Stimulated activated effector memory CD8-positive, alpha-beta T cell treated with anti-CD3 and anti-CD28 coated beads, Interleukin-12 subunit alpha, Interleukin-12 subunit beta, amount 100 ng/mL, for 72 hours (primary cell): Measurements from ENCODE around the gene PRKD1.
"Not testable (repeated sequence)": the region's sequence is repeated elsewhere in the genome, so short reads cannot be mapped to it uniquely, and the experiment has no call there.

Experiments
- ATAC-seq: fragments of 150-1000 bp; cut with Tn5 transposase; 2 replicates; pipeline ENCODE4 v1.10.0; 2021
- DNase-seq, 2 donors: peaks; one replicate each; pipeline ENCODE4 v3.0.0; 2021 to 2022; ENCODE audit warnings: low spot score in 2 of 2
- H3K27ac Mint-ChIP-seq: one replicate; pipeline ENCODE4 v1.8.0; 2022; ENCODE audit warnings: mild to moderate bottlenecking, mixed read lengths
- H3K36me3 Mint-ChIP-seq: one replicate; pipeline ENCODE4 v1.8.0; 2022; ENCODE audit warnings: mild to moderate bottlenecking, mixed read lengths
- H3K4me1 Mint-ChIP-seq: one replicate; pipeline ENCODE4 v1.8.0; 2022; ENCODE audit warnings: mixed read lengths
- H3K4me3 Mint-ChIP-seq: one replicate; pipeline ENCODE4 v1.8.0; 2022; ENCODE audit warnings: mild to moderate bottlenecking, mixed read lengths
- H3K9me3 Mint-ChIP-seq: one replicate; pipeline ENCODE4 v1.8.0; 2022; ENCODE audit warnings: mixed read lengths

Gene PRKD1

DNA sequence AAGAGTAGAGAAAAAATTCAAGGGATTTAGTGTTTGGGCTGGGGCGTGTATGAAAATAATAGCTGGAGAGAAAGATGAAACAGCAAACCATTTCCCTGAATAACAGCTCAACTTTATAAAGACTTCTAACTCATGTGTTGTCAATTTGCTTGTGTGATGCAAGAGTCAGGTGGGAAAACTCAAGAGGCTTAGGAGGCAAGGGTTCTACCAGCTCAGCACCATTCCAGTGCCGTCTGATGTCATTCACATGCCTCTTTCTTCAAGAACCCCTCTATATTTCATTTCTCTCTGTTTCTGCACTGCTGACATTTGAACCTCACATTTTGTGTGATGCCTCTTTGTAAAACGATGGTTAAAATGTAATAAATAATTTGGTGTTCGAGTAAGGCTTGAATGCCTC lies 192.2 kb downstream of the PRKD1 start:
- peaks cover 14% of the 10 kb centered on the region for H3K9me3 Mint-ChIP-seq
- ATAC-seq (no peak), DNase-seq (no peak)
- H3K4me1 Mint-ChIP-seq, result no peaks in the 10 kb centered on the region
- no peak overlapping the region for H3K4me3 Mint-ChIP-seq
- H3K36me3 Mint-ChIP-seq, result no peaks in the 10 kb centered on the region
- no peak overlapping the region for H3K27ac Mint-ChIP-seq

DNA sequence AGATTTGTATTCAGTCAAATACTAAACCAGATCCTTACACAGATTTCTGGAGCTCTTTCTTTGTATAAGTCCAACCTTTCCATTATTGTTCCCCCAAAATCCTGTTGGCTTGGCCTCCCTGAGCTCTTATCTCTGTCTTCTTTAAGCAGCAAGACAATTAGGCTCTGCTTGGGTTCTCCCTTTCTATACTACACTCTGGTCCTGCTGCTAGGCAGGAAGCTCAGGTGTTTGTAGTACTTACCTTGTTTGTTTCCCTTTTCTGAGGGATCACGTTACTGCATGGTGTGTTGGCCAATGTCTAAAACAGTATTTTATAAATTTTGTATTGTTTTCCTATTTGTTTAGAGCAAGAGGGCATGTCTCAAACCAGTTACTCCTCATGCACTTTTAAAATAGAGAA lies 192.9 kb downstream of the PRKD1 start:
- H3K4me1 Mint-ChIP-seq, result no peaks in the 10 kb centered on the region
- DNase-seq (no peak), ATAC-seq (no peak)
- no peak overlapping the region for H3K27ac Mint-ChIP-seq
- no peaks in the 10 kb centered on the region for H3K36me3 Mint-ChIP-seq
- peaks cover 14% of the 10 kb centered on the region for H3K9me3 Mint-ChIP-seq
- no peak overlapping the region for H3K4me3 Mint-ChIP-seq

DNA sequence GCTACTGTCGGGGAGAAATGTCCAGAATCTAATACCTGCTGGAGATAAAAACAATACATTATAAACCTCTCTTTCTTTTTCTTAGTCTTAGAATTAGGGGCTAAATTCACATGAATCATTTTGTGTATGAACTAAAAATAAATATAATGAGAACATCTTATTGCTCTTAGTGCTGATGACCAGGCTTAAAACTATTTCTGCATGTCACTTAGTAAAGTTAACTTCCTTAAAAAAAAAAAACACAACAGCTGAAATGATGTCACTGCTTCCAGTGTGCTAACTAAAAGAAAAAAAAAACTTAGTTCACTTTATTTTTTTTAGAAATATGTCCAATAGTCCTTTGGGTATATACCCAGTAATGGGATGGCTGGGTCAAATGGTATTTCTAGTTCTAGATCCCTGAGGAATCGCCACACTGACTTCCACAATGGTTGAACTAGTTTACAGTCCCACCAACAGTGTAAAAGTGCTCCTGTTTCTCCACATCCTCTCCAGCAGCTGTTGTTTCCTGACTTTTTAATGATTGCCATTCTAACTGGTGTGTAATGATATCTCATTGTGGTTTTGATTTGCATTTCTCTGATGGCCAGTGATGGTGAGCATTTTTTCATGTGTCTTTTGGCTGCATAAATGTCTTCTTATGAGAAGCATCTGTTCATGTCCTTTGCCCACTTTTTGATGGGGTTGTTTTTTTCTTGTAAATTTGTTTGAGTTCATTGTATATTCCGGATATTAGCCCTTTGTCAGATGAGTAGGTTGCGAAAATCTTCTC lies 200.9 kb downstream of the PRKD1 start:
- not testable (repeated sequence) for H3K27ac Mint-ChIP-seq, H3K4me1 Mint-ChIP-seq, H3K36me3 Mint-ChIP-seq, DNase-seq, H3K4me3 Mint-ChIP-seq, ATAC-seq
- H3K9me3 Mint-ChIP-seq, result peaks cover 18% of the 10 kb centered on the region

- H3K27ac Mint-ChIP-seq, result no peak overlapping the region
Observed at GRCh38 chr14:29724991-29725390, 202.7 kb downstream of the PRKD1 start.

GRCh38 chr14:29722831-29723230 lies 204.8 kb downstream of the PRKD1 start:
- H3K27ac Mint-ChIP-seq, result no peak overlapping the region
- no peak overlapping the region for H3K4me3 Mint-ChIP-seq
- H3K36me3 Mint-ChIP-seq, result no peaks in the 10 kb centered on the region
- H3K4me1 Mint-ChIP-seq, result no peaks in the 10 kb centered on the region
- peaks cover 21% of the 10 kb centered on the region for H3K9me3 Mint-ChIP-seq
- DNase-seq (no peak), ATAC-seq (no peak)

More at GRCh38 chr14:29724991-29725390, 202.7 kb downstream of the PRKD1 start:
- H3K4me1 Mint-ChIP-seq, result no peaks in the 10 kb centered on the region
- peaks cover 21% of the 10 kb centered on the region for H3K9me3 Mint-ChIP-seq
- H3K36me3 Mint-ChIP-seq, result no peaks in the 10 kb centered on the region
- no peak for DNase-seq
- H3K4me3 Mint-ChIP-seq, result no peak overlapping the region
- ATAC-seq, result no peak

DNA sequence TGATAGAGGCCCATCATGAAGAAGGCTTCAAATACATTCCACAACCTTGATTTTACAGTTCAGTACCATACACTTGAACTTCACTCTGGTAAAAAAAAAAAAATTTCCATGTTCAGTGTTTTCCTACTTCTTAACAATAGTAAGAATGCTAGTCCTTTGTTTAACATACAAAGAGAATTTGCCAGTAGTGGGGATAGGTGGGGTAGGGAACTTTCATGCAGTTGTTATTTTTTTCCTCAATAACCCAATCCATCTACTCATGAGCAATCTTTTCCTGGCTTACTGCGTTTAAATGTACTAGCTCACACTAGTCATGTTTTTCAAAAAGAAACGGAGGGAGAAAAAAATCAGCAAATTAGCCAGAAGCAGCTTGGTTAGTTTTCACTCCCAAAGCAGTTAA lies 206.1 kb downstream of the PRKD1 start:
- ATAC-seq (no peak), DNase-seq (no peak)
- H3K4me3 Mint-ChIP-seq, result no peak overlapping the region
- no peaks in the 10 kb centered on the region for H3K4me1 Mint-ChIP-seq
- no peak overlapping the region for H3K27ac Mint-ChIP-seq
- H3K36me3 Mint-ChIP-seq, result no peaks in the 10 kb centered on the region
- H3K9me3 Mint-ChIP-seq, result peaks cover 21% of the 10 kb centered on the region

DNA sequence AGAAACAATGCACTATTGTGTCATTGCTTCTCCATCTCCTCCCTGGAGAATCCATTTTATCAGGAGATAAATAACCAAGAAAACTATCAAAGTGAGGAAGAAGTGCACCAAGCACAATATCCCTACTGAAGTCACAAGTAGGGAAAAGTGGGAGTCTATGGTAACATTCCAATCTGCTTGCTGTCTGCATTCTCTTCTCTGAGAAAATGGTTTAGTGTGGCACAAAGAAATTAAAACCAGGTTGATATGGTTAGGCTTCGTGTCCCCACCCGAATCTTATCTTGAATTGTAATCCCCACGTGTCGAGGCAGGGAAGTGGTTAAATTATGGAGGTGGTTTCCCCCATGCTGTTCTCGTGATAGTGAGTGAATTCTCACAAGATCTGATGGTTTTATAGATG lies 209.7 kb downstream of the PRKD1 start:
- Mint-ChIP-seq H3K4me3 (no peak overlapping the region), H3K27ac (no peak overlapping the region), H3K9me3 (peaks cover 18% of the 10 kb centered on the region), H3K36me3 (no peaks in the 10 kb centered on the region), H3K4me1 (no peaks in the 10 kb centered on the region)
- ATAC-seq (no peak), DNase-seq (no peak)

DNA sequence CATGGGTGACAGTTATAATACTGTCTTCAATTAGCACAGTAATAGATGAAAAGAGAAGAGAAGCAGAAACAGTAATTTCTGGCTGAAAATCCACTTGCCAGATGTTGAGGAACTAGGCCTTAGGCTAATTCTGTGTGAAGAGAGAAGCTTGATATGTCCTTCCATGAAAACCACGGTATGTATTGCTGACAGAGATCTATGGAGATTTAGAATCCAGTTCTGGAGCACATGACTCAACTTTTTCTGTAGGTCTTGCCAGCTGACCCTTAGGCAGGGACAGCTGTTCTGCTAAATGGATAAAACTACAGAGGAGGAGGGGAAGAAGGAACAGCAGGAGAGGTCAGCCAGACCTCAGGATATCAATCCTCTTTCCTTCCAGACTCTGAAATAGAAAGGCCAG lies 211.5 kb downstream of the PRKD1 start:
- Mint-ChIP-seq H3K4me3 (no peak overlapping the region), H3K36me3 (no peaks in the 10 kb centered on the region), H3K4me1 (no peaks in the 10 kb centered on the region), H3K27ac (no peak overlapping the region), H3K9me3 (peaks cover 14% of the 10 kb centered on the region)
- ATAC-seq (no peak), DNase-seq (no peak)

DNA sequence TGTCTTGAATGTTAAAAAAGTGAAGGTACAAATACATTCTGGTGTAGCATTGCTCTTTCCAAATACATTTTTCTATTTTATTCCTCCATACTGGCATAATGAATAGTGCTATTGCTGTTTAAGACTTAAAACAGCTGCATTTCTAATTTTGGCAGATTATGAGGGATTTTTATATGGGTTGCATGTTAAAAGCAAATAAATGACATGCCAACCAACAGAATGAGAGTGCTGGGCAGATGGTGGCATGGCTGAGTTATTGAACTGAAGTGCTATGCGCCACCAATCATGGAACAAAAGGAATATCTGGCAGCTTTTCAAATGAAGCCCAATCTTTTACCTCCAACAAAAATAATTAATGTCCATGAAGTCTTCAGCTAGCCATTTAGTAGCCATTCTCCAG lies 215.0 kb downstream of the PRKD1 start:
- H3K9me3 Mint-ChIP-seq, result peaks cover 14% of the 10 kb centered on the region
- H3K36me3 Mint-ChIP-seq, result no peaks in the 10 kb centered on the region
- ATAC-seq (no peak), DNase-seq (no peak)
- no peaks in the 10 kb centered on the region for H3K4me1 Mint-ChIP-seq
- H3K4me3 Mint-ChIP-seq, result no peak overlapping the region
- H3K27ac Mint-ChIP-seq, result no peak overlapping the region

DNA sequence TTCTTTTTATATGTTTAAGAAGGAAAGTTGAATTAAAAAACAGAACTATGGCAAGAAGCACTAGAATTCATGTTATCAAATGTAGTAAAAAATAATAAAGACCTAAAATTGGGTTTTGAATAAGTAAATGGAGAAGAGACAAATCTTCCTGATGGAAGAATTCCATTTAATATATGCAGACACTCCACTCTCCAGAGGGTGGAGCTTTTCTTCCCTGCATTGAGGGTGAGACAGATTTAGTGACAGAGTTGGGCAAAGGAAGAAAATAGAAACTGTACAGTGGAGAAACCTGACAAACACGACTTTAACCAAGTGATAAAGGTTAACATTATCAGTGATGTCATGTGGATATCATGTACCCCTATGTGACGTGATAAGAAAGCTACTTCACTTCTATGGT lies 217.6 kb downstream of the PRKD1 start:
- peaks cover 20% of the 10 kb centered on the region for H3K9me3 Mint-ChIP-seq
- no peak overlapping the region for H3K27ac Mint-ChIP-seq
- H3K4me1 Mint-ChIP-seq, result no peaks in the 10 kb centered on the region
- ATAC-seq (no peak), DNase-seq (no peak)
- H3K4me3 Mint-ChIP-seq, result no peak overlapping the region
- H3K36me3 Mint-ChIP-seq, result no peaks in the 10 kb centered on the region

DNA sequence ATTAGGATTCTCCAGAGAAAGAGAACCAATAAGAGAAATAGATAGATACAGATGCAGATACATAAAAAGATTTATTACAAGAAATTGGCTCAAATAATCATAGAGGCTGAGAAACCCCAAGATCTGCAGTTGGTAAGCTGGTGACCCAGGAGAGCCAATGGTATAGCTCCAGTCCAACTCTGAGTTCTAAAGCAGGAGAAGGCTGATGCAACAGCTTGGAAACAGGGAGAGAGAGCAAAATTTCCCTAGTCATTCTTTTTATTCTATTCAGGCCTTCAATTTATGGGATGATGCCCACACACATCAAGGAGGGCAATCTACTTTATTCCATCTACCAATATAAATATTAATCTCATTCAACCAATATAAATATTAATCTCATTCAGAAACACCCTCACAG lies 218.2 kb downstream of the PRKD1 start:
- DNase-seq, result no peak
- no peak for ATAC-seq
- H3K4me3 Mint-ChIP-seq, result no peak overlapping the region
- no peaks in the 10 kb centered on the region for H3K4me1 Mint-ChIP-seq
- H3K9me3 Mint-ChIP-seq, result peaks cover 20% of the 10 kb centered on the region
- H3K27ac Mint-ChIP-seq, result no peak overlapping the region
- H3K36me3 Mint-ChIP-seq, result no peaks in the 10 kb centered on the region

DNA sequence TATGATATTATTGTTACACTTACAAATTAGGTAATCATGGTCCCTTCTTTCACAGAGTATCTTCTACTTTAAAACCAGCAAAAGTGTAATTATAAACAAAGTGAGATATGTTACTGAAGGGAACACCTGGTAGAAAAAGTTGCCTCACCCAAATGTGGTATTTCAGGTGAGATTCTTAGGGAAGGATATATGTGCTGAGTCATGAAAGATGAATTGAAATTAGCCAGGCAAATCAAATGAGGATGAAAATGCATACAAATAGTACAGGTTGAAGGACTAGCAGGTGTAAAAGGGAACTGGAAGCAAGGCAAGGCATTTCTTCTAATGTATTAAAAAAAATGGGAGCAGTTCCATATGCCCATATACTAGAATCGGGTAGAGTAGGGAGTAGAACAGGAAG lies 220.9 kb downstream of the PRKD1 start:
- ATAC-seq (no peak), DNase-seq (no peak)
- no peaks in the 10 kb centered on the region for H3K36me3 Mint-ChIP-seq
- H3K4me3 Mint-ChIP-seq, result no peak overlapping the region
- no peak overlapping the region for H3K27ac Mint-ChIP-seq
- H3K4me1 Mint-ChIP-seq, result no peaks in the 10 kb centered on the region
- peaks cover 23% of the 10 kb centered on the region for H3K9me3 Mint-ChIP-seq

DNA sequence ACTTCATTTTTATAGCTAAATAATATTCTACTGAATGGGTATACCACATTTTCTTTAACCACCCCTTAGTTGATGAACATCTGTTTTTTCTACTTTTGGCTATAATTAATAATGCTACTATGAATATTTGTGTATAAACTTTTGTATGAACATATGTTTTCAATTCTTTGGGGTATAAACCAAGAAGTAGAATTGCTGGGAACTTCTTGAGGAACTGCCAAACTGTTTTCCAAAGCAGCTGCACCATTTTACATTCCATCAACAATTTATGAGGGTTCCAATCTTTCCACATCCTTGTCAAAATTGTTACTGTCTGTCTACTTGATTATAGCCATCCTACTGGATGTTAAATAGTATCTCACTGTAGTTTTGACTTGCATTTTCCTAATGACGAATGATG lies 221.8 kb downstream of the PRKD1 start:
- H3K4me1 Mint-ChIP-seq, result no peaks in the 10 kb centered on the region
- no peak overlapping the region for H3K27ac Mint-ChIP-seq
- ATAC-seq (no peak), DNase-seq (no peak)
- peaks cover 27% of the 10 kb centered on the region for H3K9me3 Mint-ChIP-seq
- H3K4me3 Mint-ChIP-seq, result no peak overlapping the region
- no peaks in the 10 kb centered on the region for H3K36me3 Mint-ChIP-seq

DNA sequence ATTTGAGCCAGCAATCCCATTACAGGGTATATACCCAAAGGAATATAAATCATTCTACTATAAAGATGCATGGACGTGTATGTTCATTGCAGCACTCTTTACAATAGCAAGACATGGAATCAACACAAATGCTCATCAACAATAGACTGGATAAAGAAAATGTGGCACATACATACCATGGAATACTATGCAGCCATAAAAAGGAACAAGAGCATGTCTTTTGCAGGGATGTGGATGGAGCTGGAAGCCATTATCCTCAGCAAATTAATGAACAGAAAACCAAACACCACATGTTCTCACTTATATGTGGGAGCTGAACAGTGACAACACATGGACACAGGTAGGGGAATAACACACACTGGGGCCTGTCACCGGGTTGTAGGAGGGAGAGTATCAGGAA lies 238.1 kb downstream of the PRKD1 start:
- ATAC-seq, H3K4me3 Mint-ChIP-seq, H3K36me3 Mint-ChIP-seq, H3K27ac Mint-ChIP-seq, H3K4me1 Mint-ChIP-seq, DNase-seq: not testable (repeated sequence)
- H3K9me3 Mint-ChIP-seq, result peaks cover 21% of the 10 kb centered on the region

- H3K36me3 Mint-ChIP-seq, result no peaks in the 10 kb centered on the region
- ATAC-seq (no peak), DNase-seq (no peak)
- H3K9me3 Mint-ChIP-seq, result peaks cover 21% of the 10 kb centered on the region
- H3K27ac Mint-ChIP-seq, result no peak overlapping the region
- no peaks in the 10 kb centered on the region for H3K4me1 Mint-ChIP-seq
- no peak overlapping the region for H3K4me3 Mint-ChIP-seq
Observed at GRCh38 chr14:29687866-29688265, 239.8 kb downstream of the PRKD1 start.

DNA sequence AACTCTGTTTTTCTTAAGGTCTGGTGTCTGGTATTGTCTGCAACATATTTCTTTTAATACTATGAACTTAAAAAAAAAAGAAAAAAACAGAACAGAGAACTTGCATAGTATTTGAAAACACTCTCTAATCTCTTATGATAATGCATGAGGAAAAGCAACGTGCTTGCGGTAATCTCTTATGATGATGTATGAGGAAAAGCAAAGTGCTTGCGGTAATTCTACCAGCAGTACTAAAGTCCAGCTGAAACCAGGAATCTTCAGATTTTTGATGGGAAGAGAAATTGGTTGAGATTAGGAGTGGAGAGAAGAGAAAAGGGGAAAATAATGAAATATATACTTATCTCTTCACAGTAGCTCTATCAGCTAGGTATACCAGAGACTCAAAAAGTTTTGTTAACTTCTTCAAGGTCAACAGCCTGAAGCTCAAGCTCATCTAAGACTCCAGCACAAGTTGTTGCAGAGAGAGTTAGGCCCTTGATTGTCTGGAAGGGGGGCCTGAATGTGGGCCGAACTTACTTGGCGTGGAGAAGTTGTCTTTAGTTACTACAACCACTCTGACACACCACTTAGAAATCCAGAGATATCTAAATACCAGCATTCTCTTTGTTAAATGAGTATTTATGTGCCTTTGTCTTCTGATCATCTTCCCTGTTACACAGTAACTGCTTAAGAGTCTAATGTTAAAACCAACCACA lies 240.4 kb downstream of the PRKD1 start:
- no peaks in the 10 kb centered on the region for H3K4me1 Mint-ChIP-seq
- no peaks in the 10 kb centered on the region for H3K36me3 Mint-ChIP-seq
- no peak overlapping the region for H3K4me3 Mint-ChIP-seq
- H3K27ac Mint-ChIP-seq, result no peak overlapping the region
- ATAC-seq, result no peak
- peaks cover 26% of the 10 kb centered on the region for H3K9me3 Mint-ChIP-seq
- DNase-seq, result no peak
